Measurements from ENCODE around the gene UGT1A8. TPM values are rescaled to one million over a fixed set of nuclear protein-coding genes. Genes with fewer than 3 reads are reported as not detected.
A peak's percentile ranks its signal among the peaks of the same experiment; 100 is the strongest.

UGT1A8 gene
- total and polyA plus RNA-seq, 2 of the 4 experiments (the other 2 are of a cell fraction) = not detected

GRCh38 chr2:233761040-233761769 is 143.8 kb downstream of the UGT1A8 start:
- Histone ChIP-seq H3K79me1 (ENCODE audit: low read depth in 1 of 2, low read length in 2 of 2) (no peaks in the 10 kb centered on the region), H2AFZ (replicated peaks; ENCODE audit: low read length, poor library complexity) (no peak overlapping the region), H2BK20ac (ENCODE audit: low read depth, low read length) (peak overlapping the region; percentile 68; the same call in 1 of the 2 replicates), H3K9me1 (ENCODE audit: insufficient read depth, low read length) (0 out of 2 replicates have a peak, but pooled peaks cover 5% of the 10 kb centered on the region), H2AK5ac (ENCODE audit: low read depth, low read length) (no peak overlapping the region), H4K20me1 (ENCODE audit: insufficient read depth, low read length) (no peaks in the 10 kb centered on the region), H3K4ac (ENCODE audit: low read depth, low read length) (no peak overlapping the region), H3K18ac (ENCODE audit: low read depth, low read length) (peak overlapping the region; percentile 19; the same call in 1 of the 2 replicates), H2AK9ac (replicated peaks; ENCODE audit: low read depth, low read length, poor library complexity) (no peak overlapping the region), H3K23ac (ENCODE audit: low read depth, low read length) (no peak overlapping the region), H3K14ac (replicated peaks; ENCODE audit: low read depth, low read length) (peak overlapping the region; percentile 57; the same call in 1 of the 2 replicates), H3K27ac (ENCODE audit: insufficient read depth, low read length) (no peak overlapping the region), H3K9ac (ENCODE audit: low read depth, low read length) (no peak overlapping the region), H2BK15ac (ENCODE audit: low read depth, low read length) (no peak overlapping the region), H4K91ac (ENCODE audit: insufficient read depth, low read depth, low read length) (peak overlapping the region; percentile 30), H3K56ac (ENCODE audit: extremely low read depth, insufficient read depth, low read length) (no peak overlapping the region), H3K4me2 (ENCODE audit: low read depth, low read length) (peak overlapping the region; percentile 5; the same call in 1 of the 2 replicates), H3K36me3 (ENCODE audit: control insufficient read depth, insufficient read depth, low read length) (no peaks in the 10 kb centered on the region), H3K4me1 (ENCODE audit: control insufficient read depth, insufficient read depth, low read length) (peaks cover 16% of the 10 kb centered on the region), H4K8ac (ENCODE audit: low read depth in 2 of 2, low read length in 2 of 2) (0 out of 4 replicates have a peak overlapping the region, but pooled peaks of 1 of the 2 experiments have one; percentile 8), H2BK5ac (ENCODE audit: low read depth, low read length, poor library complexity, severe bottlenecking) (no peak overlapping the region), H3K4me3 (ENCODE audit: insufficient read depth, low read depth, low read length) (no peak overlapping the region), H3K27me3 (ENCODE audit: control insufficient read depth, insufficient read depth, low read length) (no peaks in the 10 kb centered on the region), H2BK120ac (ENCODE audit: low read depth, low read length) (peak overlapping the region; percentile 65), H4K5ac (ENCODE audit: low read depth, low read length) (no peak overlapping the region), H3K9me3 (ENCODE audit: control insufficient read depth, insufficient read depth, low read length) (no peaks in the 10 kb centered on the region)
- no TSS peak for BruUV-seq (replicated peaks)
- peak; percentile 42; the same call in 1 of the 2 replicates for ATAC-seq (ENCODE audit: low read depth)
- ChIA-PET POLR2A (ENCODE audit: unreplicated experiment) (no interaction called here), CTCF (interaction anchor here (0.6 to 0.7 kb wide), 3 partner anchors 26 to 1068 kb away, joined by 3 to 7 read pairs (median 5); no protein-coding TSS in a partner anchor)
- in situ Hi-C loops (cut with MboI; ENCODE audit: low sequenced_read_pairs) = no loop called here
- TF ChIP-seq RAD21 (IDR thresholded peaks at IDR 0.05; ENCODE audit: low read length) = no peak
- TF ChIP-seq CEBPB (IDR thresholded peaks at IDR 0.05; ENCODE audit: low read depth, low read length) = peak; percentile 22; the same call in 1 of the 2 replicates
- TF ChIP-seq FOS (IDR thresholded peaks at IDR 0.05; ENCODE audit: low read depth, low read length) = no peak
- TF ChIP-seq MAFK (IDR thresholded peaks at IDR 0.05; ENCODE audit: low read depth, low read length) = peak; percentile 91
- peak; percentile 75 for DNase-seq
- intact Hi-C loops (cut with micrococcal nuclease) = no loop called here
- dilution Hi-C loops (cut with HindIII; ENCODE audit: low sequenced_read_pairs, unreplicated experiment) = no loop called here
- 50% methylated on average over 1 of the region's 4 CpGs; no CpG with 5 or more reads in 1 of the 2 experiments for WGBS, 2 experiments (ENCODE audit: extremely low coverage in 2 of 2, insufficient read length in 1 of 2)

Measured in IMR-90 (cell line).